22Rv1 (cell line): ENCODE results near the gene SPTBN2.

Source experiments
- CTCF ChIP-seq: fragments of 450-650 bp; IDR thresholded peaks from 2 replicates; pipeline ENCODE4 v1.5.1; 2017; ENCODE audit warnings: mild to moderate bottlenecking
- ZFX ChIP-seq: fragments of 450-650 bp; IDR thresholded peaks from 2 replicates; pipeline ENCODE4 v1.6.1; 2017; ENCODE audit warnings: antibody characterized with exemption, borderline replicate concordance

GRCh38 chr11:66639066-66639813 is 89.8 kb downstream of the SPTBN2 start:
- TF ChIP-seq CTCF, result no peak
- no peak for TF ChIP-seq ZFX
